ENCODE measurements around the gene CD163L1.
"Not testable (repeated sequence)": the region's sequence is repeated elsewhere in the genome, so short reads cannot be mapped to it uniquely, and the experiment has no call there.

Gene CD163L1

DNA sequence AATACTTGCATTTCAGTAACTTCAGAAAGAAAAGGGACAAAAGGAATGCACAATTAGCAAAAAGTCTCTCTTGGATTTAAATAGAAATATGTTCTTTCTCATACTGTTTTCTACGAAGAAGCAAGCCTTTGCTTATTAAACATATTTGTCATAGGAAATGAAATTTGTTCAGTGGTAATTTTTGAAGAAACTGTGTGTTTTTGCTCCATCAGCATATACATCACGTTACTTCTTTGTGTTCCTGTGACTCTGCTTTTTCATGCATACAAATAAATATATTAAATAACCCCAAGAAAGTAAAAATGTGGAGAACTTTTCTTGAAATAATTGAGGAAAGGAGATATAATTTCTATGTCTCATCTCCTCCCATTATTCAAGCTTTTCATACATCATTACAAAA, 39.7 kb downstream of the CD163L1 start:
- no peak for DNase-seq (ENCODE audit: low spot score)

DNA sequence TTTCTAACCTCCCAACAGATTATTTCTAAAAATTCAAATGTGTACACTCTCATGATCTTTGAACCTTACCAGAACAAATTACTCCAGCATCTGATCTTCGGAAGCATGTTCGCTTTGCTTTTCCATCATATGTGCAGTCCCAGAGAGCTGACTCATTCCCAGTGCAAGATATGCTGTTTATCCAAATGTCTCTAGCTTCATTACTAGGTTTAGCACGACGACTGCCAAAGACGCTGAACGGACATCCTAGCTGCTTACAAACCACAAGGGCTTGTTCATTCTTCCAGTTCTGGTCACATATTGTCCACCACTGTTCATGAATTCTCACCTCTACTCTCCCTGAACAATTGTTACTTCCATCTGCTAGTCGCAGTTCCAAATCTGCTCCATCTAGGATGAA, 40.5 kb downstream of the CD163L1 start:
- DNase-seq (ENCODE audit: low spot score), result no peak

DNA sequence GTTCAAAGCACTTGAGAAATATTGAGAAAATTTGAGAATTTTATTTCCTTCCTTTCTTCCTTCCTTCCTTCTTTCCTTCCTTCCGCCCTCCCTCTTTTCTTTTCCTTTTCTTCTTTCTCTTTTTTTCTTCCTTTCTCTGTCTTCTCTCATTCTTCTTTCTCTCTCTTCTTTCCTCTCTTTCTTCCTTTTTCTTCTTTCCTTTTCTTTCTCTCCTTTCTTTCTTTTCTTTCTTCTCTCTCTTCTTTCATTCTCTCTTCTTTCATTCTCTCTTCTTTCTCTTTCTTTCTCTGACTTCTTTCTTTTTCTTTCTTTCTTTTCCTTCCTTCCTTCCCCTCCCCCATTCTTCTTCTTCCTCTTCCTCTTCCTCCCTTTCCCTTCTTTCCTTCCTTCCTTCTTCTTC, 44.9 kb downstream of the CD163L1 start:
- no peak for DNase-seq (ENCODE audit: low spot score)

DNA sequence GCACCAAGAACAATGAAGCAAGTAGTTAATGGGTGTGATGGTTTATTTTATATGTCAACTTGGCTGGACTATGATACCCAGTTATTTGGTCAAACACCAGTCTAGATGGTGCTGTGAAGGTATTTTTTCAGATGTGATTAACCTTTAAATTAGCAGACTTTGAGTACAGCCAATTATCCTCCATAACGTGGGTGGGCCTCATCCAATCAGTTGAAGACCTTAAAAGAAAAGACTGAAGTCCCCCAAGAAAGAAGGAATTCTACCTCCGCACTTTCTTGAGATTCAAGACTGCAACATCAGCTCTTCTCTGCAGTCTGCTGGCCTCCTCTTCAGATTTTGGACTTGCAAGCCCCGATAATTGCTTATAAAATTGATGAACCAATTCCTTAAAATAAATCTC, 47.5 kb downstream of the CD163L1 start:
- DNase-seq (ENCODE audit: low spot score), result no peak

DNA sequence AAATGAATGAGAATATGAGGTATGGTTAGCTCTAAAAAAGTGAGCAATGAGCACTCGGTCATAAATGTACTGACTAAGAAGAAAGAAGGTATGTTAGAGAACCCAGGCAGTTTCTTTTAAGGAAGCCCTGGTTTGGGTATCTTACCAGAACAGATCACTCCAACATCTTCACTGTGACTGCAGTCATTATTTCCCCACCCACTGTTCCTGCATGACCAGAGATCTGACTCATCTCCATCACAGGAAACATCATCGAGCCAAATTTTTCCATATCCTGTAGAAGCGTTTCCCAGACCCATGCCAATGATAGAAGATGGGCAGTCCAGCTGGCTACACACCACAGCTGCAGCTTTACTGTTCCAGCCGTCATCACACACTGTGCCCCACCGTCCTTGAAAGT, 48.0 kb downstream of the CD163L1 start:
- DNase-seq (ENCODE audit: low spot score), result no peak

DNA sequence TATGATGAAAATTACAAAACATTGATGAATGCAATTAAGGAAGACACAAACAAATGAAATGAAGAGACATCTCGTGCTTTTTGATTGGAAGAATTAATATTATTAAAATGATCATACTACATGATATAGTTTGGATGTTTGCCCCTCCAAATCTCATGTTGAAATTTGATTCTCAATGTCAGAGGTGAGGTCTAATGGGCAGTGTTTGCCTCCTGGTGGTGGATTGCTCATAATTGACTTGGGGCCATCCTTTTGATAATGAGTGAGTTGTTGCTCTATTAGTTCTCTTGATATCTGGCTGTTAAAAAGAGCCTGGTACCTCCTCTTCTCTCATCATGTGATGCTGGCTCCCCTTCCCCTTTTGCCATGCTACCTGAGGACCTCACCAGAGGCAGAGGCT, 56.7 kb downstream of the CD163L1 start:
- no peak for DNase-seq (ENCODE audit: low spot score)

DNA sequence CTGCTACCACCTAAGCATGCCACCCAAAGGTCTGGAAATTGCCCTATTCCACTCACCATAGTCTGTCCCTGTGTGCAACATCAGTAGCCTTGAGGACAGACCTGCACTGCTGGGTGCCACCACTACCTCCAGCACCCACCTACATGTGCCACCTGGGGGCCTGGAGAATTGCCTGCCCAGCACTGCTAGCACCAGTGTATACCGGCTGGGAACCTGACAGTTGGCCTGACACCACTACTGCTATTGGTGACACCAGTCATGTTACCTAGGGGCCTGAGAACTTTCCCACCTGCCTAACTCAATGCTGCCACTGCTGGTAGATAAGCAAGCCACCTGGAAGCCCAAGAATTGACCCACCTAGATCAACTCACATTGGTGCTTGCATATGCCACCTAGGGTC, 60.8 kb downstream of the CD163L1 start:
- DNase-seq (ENCODE audit: low spot score), result no peak

DNA sequence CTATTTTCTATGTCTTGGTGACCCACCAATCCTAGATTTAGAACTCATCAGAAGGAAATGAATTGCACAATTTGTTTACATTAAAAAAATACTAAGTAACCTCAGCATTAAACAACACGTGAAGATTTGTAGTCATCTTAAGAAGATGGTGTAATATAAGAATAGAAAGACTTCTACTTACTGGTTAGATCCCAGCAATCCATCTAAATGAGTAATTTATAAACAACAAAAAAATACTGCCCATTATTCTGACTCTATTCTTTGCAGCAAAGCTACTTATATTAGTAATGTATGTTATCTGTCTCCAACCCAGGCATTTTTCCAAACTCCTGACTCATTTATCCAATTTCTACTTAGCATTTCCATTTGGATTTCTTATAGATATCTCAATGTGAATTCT, 67.8 kb downstream of the CD163L1 start:
- no peak for DNase-seq (ENCODE audit: low spot score)

DNA sequence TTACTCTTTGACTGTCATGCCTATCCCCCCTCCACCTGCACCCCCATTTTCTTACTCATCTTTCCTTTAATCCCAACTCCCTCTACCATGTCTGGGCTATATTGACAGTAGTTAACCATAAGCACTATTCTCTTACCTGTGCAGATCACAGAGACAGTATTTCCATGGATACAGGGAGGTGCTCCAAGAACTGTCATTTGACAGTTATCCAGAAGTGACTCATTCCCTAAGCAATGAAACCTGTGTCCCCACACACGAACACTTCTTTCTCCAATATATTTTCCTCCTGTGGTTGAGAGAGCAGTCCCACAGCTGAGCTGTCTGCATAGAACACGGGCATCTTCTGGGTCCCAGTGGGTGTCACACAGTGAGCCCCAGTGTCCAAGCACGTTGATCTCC, 68.8 kb downstream of the CD163L1 start:
- DNase-seq (ENCODE audit: low spot score), result no peak

DNA sequence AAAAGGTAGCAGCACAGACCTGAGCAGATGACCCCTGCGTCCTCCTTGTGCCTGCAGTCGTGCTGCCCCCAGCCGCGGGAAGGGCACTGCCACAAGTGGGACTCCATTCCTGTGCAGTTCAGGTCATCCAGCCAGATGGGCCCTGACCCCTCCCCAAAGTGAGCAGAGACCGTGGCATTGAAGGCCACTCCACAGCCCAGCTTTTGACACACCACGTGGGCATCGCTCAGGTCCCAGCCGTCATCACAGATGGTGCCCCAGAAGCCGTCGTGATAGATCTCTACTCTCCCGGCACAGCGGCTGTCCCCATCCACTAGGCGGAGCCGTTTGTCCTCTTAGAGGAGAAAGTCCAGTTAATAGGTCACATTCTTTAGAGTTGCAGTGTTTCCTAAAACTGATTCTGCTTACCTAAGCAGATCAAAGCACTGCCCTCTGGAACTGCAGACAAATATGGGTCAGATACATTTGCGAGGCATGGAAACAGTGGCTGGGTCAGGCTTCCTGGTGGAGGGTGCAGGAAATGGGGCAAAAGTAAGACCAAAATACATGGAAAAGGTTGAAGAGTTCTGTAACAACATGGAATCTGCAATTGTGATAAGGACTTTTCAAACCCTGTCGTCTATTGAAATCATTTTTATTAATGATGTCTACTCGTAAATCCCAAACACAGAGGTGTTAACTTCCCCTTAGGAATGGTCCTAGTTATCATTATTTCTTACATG, 69.4 kb downstream of the CD163L1 start:
- DNase-seq (ENCODE audit: low spot score), result peak; percentile 57

DNA sequence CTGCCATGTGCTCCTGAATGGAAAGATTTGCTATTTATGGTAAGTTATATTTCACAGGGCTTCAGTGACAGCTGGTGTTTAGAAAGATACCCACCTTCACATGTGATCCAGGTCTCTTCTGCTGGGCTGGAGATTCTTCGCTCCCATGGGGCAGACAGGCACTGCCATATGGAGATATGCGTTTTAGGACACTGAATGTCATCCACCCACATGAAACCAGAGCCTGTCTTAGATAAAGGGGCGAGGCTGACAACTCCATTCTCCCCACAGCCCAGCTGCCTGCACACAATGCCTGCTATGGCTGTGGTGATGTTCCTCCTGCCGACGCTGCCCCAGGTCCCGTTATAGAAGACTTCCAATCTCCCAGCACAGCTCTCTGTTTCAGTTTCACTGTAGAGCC, 70.7 kb downstream of the CD163L1 start:
- DNase-seq (ENCODE audit: low spot score), result peak; percentile 57

DNA sequence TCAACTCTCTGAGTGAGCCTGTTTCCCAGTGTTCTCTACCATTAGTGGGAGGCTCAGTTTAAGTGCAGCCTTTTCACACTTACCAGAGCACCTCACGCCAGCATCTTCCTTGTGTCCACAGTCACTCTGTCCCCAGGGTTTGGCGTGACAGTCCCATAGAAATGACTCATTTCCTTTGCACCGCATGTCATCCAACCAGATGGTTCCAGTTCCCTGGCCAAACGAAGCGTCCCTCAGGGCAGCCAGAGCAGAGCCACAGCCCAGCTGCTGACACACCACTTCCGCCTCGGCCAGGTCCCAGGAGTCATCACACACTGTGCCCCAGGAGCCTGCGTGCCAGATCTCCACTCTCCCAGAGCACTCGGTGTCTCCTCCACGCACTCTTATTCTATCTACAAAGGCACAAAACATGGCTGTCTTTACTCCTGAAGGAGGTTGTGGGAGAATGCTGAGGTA, 74.7 kb downstream of the CD163L1 start:
- peak; percentile 74 for DNase-seq (ENCODE audit: low spot score)

DNA sequence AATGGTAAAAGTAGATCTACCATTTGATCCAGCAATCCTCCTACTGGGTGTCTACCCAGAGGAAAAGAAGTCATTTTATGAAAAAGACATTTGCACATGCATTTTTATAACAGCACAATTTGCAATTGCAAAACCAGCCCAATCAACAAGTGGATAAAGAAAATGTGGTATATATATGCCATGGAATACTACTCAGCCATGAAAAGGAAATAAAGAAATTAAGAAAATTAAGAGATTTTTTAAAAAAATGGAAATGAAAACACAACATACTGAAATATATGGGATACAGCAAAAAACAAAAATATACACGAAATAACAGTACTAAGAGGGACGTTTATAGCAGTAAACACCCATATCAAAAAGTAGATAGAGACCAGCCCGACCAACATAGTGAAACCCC, 81.2 kb downstream of the CD163L1 start:
- no peak for DNase-seq (ENCODE audit: low spot score)

DNA sequence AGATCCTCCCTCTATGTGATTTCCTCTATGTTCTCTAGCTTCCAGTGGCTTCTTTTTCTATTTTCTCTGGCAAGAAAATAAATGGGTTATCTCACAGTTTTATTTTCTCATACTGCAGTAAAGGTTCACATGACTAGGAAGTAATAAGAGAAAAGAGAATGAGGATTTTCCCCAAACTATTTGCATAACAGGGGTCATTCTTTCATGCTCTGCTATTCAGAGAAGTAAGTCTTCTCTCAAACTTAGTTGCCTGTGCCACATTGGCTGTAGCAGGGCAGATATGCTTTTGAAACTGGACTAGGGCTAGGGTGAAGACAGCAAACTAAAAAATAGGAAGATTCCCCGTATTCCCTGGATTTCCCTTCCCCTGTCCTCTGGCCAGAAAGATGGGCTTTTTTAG, 82.7 kb downstream of the CD163L1 start:
- no peak for DNase-seq (ENCODE audit: low spot score)

DNA sequence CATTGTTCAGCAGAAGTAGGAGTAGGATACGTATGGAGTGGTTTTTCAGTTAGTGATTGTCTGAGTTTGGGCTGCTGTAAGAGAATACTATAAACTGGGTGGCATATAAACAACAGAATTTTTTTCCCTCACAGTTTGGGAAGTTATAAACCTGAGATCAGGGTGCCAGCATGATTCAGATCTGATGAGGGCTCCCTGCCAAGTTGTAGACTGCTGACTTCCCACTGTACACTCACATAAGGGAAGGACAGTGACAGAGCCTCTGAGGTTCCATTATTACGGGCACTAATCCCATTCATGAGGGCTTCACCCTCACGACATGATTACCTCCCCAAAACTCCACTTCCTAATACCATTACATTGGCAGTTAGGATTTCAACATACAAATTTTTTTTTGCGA, 89.4 kb downstream of the CD163L1 start:
- DNase-seq (ENCODE audit: low spot score), result no peak

DNA sequence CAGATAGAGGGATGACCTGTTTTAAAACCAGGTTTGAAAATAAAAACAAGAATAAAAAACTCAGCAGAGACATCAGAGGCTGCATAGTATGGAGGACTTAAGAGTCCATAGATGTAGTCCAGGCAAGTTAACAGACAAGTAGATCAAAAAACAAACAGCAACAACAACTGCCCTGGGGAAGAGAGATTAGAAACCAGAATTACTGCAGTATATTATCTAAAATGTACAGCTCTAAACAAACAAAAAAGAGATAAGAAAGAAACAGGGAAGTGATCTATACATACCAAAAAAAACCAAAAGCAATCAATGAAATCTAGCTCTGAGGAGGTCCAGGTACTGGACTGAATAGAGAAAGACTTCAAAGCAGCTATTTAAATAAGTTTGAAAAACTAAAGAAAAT, 91.3 kb downstream of the CD163L1 start:
- no peak for DNase-seq (ENCODE audit: low spot score)

DNA sequence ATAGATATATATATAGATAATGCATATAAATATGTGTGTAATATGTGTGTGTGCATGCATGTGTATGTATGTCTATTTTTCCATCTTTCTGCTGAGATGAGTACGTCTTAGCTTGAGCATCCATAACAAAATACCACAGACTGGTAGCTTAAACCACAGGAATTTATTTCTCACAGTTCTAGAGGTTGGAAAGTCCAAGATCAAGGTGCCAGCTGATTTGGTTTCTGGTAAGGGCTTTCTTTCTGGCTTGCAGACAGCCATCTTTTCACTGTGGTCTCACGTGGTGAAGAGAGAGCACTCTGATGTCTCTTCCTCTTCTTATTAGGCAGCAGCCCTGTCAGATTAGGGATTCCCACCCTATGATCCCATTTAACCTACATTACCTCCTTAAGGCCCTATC, 92.8 kb downstream of the CD163L1 start:
- no peak for DNase-seq (ENCODE audit: low spot score)

DNA sequence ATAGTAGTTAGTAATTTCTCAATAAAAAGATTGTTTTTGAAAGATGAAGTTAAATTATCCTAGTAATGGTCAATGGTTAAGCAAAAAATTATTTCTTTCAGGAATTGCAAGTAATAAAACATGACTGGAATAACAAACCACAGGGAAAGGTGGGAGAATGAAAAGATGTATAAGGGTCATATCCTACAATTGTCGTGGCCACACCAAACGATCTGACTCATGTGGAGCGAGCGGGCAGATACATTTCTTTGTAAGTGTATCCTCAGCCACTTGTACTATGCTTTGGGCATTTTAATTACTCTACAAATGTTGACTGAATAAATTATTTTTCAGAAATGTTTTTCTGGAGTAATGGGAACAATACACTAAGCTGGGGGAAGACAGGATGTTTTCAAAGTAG, 94.5 kb downstream of the CD163L1 start:
- DNase-seq (ENCODE audit: low spot score), result no peak

DNA sequence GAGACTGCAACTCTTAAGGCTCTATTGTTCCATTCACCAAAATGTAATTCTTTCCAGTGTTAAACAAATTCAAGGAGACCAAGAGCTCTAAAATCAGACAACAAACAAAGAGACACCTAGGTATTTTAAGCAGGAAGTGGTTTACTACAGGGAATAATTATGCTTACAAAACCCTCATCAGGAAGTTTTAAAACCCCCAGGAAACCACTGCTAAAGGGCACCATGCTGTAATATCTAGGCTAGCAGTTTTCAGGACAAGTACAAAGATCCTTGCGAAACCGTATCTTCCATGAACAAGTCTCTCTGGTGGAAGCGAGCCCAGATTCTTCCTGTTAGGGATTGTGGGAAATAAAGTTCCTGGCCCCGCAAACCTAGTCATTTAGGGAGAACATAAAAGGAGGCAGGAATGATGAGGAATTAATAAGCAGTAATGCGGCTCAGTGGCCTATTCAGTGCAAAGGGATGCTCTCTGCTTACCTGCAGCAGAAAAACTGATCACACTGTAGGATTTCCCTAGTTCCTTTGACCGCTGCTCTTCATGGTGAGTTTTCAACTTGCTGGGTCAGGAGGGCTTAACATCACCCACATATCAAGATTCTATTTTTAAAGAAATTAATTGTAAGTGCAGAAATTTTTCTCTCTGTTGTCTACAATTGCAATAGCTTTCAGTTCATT, 97.3 kb downstream of the CD163L1 start:
- DNase-seq (ENCODE audit: low spot score), result no peak

DNA sequence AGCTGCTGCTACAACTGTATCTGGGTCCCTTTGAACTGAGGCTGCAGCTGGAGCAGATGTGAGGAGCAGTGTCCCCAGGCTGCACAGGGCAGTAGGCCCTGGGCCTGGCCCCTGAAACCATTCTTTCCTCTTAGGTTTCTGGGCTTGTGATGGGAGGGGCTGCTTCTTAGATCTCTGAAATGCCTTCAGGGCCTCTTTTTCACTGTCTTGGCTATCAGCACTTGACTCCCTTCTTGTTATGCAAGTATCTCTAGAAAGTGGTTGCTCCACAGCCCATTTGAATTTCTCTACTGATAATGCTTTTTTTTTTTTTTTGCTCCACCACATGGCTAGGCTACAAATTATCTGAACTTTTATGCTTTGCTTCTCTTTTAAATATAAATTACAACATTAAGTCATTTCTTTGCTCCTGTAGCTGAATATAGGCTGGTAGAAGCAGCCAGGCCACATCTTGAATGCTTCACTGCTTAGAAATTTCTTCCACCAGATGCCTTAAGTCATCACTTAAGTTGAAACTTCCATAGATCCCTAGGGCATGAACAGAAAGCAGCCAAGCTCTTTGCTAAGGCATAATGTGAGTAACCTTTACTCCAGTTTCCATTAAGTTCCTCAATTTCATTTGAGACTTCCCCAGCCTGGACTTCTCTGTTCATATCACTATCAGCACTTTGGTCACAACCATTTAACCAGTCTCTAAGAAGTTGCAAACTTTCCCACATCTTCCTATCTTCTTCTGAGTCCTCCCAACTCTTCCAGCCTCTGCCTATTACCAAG, 98.9 kb downstream of the CD163L1 start:
- no peak for DNase-seq (ENCODE audit: low spot score)

DNA sequence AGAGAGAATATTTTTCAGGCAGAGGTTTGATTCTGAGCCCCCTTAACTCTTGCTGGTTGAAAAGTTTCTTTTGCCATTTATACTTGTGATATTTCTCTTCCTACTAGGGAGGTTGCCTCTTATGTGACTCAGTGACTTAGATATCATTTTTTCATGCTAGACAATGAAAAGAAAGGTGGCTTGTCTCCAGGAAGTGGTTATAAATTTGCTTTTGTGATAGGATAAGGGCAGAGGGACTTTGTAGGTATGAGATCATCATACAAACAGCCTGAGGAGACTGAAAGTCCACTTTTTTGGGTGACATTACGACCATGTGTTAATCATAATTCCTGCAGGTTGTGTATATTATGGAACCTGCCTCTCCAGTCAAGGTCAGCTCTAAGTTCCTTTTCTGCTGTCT, 104.3 kb downstream of the CD163L1 start:
- DNase-seq (ENCODE audit: low spot score), result no peak

DNA sequence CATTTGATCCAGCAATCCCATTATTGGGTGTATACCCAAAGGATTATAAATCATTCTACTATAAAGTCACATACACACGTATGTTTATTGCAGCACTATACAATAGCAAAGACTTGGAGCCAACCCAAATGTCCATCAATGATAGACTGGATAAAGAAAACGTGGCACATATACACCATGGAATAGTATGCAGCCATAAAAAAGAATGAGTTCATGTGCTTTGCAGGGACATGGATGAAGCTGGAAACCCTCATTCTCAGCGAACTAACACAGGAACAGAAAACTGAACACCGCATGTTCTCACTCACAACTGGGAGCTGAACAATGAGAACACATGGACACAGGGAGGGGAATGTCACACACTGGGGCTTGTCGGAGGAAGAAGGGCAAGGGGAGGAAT, 106.2 kb downstream of the CD163L1 start:
- DNase-seq (ENCODE audit: low spot score), result not testable (repeated sequence)

DNA sequence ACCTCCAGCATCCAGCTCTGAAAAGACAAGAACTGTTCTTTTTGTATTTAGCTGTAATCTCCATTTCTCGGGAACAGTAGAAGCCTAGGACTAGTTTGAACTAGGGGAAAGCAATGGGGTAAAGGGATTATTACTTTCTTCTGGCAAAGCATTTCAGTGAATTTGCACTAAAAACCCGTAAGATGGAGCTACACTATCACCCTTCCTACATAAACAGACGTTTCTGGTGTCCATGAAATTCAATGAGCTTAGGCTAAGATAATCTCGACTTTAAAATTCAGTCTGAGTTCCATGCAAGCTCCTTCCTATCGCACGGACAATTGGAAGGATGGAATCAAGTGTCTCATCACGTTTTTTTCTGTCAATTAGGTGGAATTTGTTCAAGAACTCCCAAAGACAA, 116.0 kb downstream of the CD163L1 start:
- DNase-seq (ENCODE audit: low spot score), result no peak
